Activated CD4-positive, CD25-positive, alpha-beta regulatory T cell treated with anti-CD3 and anti-CD28 coated beads, Interleukin-2, amount 50 U/mL, for 24 hours (primary cell): Measurements from ENCODE around the gene PCLAF.
"Not testable (repeated sequence)": the region's sequence is repeated elsewhere in the genome, so short reads cannot be mapped to it uniquely, and the experiment has no call there.

Experiments
- ATAC-seq, 2 donors: fragments of 150-1000 bp; cut with Tn5 transposase; one replicate each; pipeline ENCODE4 v1.10.0; 2021; ENCODE audit warnings: mild to moderate bottlenecking in 1 of 2, moderate library complexity in 1 of 2

Gene PCLAF

DNA sequence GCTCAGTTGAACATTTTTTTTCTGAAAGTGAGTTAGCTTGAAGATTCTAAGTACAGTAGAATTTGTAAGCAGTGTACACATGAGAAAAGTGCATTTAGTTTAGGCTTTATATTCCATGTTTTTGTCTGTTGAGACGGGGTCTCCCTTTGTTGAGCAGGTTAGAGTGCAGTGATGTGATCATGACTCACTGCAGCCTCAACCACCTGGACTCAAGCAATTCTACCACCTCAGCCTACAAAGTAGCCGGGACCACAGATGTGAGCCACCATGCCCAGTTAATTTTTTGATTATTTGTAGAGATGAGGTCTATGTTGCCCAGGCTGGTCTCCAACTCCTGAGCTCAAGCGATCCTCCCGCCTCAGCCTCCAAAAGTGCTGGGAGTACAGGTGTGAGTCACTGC lies 20.0 kb downstream of the PCLAF start:
- ATAC-seq: no peak

- ATAC-seq: no peak
Measured at GRCh38 chr15:64356710-64357040, 24.6 kb downstream of the PCLAF start.

- ATAC-seq: peak; percentile 100
Measured at GRCh38 chr15:64355944-64356709, 25.1 kb downstream of the PCLAF start, which contains the start of gene CSNK1G1. TSS of gene CSNK1G1 (minus strand) at chr15:64356173. CDS start at chr15:64300499, 55,674 bp downstream.

- ATAC-seq: peak; percentile 13 to 19
Measured at GRCh38 chr15:64355348-64355943, 25.8 kb downstream of the PCLAF start.

- ATAC-seq: no peak
Measured at GRCh38 chr15:64354688-64355344, 26.4 kb downstream of the PCLAF start.

- no peak for ATAC-seq
Measured at GRCh38 chr15:64351265-64351664, 30.0 kb downstream of the PCLAF start.

- no peak for ATAC-seq
Measured at GRCh38 chr15:64349375-64349774, 31.9 kb downstream of the PCLAF start.

DNA sequence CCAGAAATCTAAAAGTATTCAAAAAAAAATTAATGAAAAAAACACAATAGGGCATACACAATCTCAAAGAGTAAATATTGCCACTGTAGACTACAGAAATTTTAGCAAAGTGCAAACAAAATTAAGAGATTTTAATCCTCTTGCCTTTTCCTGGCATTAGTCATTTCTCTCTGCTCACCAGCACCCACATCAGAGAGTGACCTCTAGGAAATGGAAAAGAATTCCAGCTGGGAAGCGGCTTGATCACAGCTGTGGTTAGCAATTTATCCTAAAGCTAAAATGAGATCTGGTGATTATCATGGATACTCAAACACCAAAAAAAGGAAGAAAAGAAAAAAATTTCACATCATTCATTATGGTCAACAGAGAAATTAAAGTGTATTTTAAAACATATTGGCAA lies 32.8 kb downstream of the PCLAF start:
- ATAC-seq: no peak

DNA sequence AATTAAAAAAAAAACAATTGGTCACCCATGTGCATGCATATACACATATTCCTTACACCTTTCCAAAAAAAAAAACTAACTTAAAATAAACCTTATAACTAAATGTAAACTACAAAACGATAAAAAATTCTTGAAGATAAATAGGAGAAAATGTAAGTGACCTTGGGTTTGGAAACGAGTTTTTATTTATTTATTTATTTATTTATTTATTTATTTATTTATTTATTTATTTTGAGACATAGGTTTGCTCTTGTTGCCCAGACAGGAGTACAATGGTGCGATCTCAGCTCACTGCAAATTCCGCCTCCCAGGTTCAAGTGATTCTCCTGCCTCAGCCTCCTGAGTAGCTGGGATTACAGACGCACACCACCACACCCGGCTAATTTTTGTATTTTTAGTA lies 35.0 kb downstream of the PCLAF start:
- ATAC-seq: not testable (repeated sequence)

GRCh38 chr15:64344651-64345294 lies 36.5 kb downstream of the PCLAF start:
- no peak for ATAC-seq

GRCh38 chr15:64343841-64344240 lies 37.4 kb downstream of the PCLAF start:
- ATAC-seq: no peak

DNA sequence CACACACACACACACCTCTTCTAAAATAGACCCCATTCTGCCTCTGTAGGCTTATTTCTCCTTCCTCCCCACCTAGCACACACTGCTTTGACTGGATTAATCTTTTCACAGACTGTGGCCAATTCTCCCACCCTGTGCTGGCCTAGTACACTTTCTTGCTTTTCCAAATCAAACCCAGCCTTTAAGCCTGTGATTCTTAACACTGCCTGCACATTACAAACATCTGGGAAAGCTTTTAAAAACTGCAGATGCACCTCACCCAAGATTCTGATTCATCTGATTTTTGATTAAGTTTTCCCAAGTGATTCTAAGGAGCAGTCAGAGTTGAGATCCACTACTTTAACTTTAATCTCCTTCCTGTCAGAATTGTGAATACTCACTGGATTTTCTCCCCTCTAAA lies 38.0 kb downstream of the PCLAF start:
- ATAC-seq: no peak

DNA sequence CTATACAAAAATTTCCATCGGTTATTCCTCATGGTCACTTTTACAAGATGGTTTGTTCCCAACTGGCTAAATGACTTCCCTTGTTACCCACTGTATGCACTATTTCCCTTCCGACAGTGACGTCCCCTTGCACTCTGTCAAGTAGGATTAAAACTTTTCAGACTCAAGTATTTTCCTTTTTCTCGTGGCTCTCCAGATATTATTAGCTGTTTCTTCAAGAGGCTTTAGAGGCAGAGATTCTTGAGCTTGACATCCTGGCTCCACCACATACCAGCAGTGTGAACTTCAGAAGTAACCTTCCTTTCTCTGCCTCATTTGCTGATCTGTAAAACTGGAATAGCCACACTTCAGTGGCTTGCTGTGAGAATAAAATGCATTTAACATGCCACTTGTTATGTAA lies 39.3 kb downstream of the PCLAF start:
- ATAC-seq: no peak

- ATAC-seq: no peak
Measured at GRCh38 chr15:64340355-64340754, 40.9 kb downstream of the PCLAF start.

DNA sequence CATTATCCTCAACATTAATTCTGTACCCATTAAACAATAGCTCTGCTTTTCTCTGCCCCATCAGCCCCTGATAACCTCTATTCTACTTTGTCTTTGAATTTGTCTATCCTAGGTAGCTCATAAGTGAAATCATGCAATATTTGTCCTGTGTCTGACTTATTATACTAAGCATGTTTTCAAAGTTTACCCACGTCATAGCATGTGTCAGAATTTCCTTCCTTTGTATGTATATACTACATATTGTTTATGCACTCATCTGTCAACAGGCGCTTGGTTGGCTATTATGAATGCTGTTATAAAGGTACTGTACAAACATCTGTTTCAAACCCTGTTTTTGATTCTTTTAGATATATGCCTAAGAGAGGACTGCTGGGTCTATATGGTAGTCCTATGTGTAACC lies 43.5 kb downstream of the PCLAF start:
- ATAC-seq: peak in 1 of 2 donors; percentile 32

- ATAC-seq: peak; percentile 45 to 75
Measured at GRCh38 chr15:64333986-64334929, 47.0 kb downstream of the PCLAF start.

- ATAC-seq: peak in 1 of 2 donors; percentile 53
Measured at GRCh38 chr15:64333516-64333915, 47.7 kb downstream of the PCLAF start.

GRCh38 chr15:64331668-64332067 lies 49.6 kb downstream of the PCLAF start:
- not testable (repeated sequence) for ATAC-seq

GRCh38 chr15:64326975-64327374 lies 54.3 kb downstream of the PCLAF start:
- ATAC-seq: not testable (repeated sequence)

DNA sequence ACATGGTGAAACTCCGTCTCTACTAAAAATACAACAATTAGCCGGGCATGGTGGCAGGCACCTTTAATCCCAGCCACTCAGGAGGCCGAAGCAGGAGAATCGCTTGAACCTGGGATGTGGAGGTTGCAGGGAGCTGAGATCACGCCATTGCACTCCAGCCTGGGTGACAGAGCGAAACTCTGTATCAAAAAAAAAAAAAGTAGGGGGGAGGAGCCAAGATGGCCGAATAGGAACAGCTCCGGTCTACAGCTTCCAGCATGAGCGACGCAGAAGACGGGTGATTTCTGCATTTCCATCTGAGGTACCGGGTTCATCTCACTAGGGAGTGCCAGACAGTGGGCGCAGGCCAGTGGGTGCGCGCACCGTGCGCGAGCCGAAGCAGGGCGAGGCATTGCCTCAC lies 54.8 kb downstream of the PCLAF start:
- not testable (repeated sequence) for ATAC-seq

- ATAC-seq: no peak
Measured at GRCh38 chr15:64324165-64324877, 56.9 kb downstream of the PCLAF start.

- no peak for ATAC-seq
Measured at GRCh38 chr15:64315216-64315615, 66.0 kb downstream of the PCLAF start.
